SIG-M5 (cell line): Measurements from ENCODE around the gene MSI2.

ENCODE experiments used
- DNase-seq: peaks from one replicate; lab custom pipeline; 2025; lab: John Stamatoyannopoulos, UW

Gene MSI2

DNA sequence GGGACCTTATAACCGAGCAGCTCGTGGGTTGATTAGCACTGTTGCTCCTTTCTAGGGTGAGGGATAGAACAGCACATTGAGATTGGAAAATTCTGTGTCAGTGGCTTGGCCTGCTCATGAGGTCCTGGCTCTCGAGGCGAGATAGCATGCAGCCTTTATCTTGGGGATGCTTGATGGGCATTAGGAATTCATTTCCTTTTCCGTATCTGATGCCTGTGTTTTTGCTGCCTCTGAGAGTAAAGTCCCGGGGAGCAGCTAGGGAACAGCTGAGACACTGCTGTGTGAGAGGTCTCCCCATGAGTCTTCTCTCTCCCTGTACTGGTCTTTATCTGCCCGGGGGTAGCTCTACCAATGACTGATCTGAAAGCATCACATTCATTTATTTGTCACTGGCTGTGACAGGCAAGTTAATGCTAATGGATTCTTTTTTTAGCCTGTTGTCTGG is 14.5 kb downstream of the MSI2 start:
- no peak for DNase-seq

DNA sequence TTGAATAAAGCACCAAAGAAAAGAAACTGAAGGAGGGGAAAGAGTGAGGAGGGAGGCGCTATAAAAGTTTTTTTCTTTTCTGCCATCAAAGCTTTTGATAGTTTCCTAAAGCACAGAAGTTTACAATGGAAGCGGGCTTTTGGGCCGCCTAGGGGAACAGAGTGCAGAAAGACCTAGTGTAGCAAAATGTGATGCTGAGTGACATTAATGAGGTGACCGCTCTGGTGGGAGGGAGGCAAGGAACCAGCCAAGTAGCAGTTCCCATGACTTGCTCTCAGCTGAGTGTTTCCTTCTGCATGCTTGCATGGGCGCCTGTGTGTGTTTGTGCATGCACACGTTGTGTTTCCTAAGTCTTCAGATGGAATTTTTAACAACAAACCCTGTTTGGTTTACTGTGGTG is 15.5 kb downstream of the MSI2 start:
- DNase-seq = no peak

DNA sequence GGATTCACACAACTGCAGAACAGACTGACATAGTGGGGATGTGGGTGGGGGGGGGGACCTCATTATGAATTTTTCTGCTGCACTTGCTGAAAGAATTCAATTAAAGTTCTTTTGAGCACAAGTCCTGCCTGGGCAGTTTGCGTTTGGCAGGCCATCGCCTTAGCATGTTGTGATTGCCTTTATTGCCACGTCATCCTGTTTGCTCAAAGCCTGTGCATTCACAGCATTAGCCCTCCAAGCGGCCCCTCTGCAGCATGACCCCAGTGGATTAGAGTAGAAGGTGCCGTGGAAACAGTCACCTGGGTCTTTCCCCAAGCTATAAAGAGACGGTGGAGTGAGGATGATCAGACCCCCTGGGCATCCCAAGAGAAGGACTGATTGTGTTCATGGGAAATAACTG is 17.2 kb downstream of the MSI2 start:
- no peak for DNase-seq

DNA sequence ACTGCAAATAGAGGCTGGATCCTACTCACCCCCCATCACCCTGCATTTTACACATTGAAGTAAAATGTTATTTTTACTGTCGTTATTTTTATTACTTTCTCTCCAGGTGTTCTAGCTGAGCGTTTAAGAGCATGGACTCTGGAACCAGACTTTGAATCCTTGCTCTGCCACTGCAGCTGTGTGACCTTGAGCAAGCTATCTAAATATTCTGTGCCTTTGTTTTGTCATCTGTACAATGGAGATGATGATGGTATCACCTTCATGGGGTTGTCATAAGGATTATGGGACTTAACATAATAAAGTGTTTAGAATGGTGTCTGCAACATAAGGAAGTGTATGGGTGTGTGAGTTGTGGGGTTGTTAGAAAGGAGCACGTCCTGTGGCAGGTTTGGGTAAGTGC is 17.8 kb downstream of the MSI2 start:
- no peak for DNase-seq

DNA sequence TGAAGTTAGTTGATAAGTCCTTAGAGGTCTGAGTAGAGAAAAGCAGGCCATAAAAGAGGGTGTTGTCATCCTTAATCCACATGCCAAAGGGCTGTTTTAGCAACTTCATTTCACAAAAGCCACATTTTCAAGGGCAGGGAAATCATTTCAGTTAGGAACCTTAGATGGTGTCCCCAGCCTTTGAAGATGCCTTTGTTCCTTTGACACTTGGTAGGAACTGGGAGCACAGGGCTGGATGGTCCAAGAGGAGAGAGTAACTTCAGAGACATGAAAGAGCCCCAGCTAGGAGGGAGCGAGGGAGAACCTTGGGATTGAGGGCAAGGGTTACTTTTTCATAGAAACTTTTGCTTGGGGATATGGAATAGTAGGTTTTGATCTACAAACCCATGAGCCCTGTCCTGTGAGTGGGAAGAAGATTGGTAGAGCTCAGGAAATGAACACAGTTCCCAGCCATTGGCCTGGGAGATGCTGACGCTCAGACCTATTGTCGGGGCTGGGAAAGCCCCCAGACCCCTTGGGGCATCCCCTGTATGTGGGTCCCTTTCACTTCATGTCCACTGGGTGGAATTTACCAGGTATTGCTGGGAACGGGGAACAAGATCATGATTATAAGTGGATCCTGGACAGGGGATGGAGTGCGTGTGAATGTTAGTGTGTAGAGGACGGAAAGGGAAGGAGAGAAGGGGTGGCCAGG is 18.9 kb downstream of the MSI2 start:
- no peak for DNase-seq

DNA sequence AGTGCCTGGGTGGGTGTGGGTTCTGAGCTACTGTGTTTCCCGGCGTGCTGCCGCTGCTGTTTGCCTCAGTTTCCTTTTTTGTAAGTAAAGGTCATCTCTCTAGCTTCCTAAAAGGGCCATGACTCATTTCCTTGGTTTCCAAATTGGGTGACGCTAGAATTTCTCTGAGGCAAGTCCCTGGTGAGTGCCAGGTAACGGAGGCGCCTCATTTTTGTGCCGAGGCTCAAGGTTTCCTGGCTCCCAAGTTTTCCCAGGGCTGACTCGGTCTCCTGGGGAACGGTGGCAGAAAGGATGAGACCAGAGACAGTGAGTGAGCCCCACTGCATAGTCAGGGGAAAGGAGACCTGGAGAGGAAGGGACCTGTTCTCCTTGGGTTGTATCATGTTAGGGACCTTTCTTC is 20.3 kb downstream of the MSI2 start:
- no peak for DNase-seq

DNA sequence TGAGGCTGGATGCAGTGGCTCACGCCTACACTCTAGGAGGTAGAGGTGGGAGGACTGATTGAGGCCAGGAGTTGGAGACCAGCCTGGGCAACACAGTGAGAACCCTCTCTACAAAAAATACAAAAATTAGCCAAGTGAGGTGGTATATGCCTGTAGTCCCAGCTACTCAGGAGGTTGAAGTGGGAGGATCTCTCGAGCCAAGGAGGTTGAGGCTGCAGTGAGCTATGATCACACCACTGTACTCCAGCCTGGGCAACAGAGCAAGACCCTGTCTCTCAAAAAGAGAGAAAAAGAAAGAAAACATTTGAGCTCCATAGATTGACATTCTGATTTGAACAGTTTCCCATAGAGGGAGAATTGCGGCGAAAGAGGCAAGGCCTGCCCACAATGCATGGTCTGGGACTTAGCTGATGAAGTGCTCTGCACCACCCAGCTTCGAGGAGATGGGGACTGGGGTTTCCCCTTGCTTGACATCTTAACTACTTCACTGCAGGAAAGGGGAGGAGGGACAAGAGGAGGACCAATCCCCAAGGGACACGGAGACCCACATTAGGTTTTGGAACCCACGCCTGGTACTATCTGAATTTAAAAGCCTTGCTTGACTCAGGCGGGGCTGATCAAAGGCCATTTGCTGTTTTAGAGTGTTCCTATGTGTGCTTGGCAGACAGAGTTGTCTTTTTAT is 21.7 kb downstream of the MSI2 start:
- DNase-seq = no peak

DNA sequence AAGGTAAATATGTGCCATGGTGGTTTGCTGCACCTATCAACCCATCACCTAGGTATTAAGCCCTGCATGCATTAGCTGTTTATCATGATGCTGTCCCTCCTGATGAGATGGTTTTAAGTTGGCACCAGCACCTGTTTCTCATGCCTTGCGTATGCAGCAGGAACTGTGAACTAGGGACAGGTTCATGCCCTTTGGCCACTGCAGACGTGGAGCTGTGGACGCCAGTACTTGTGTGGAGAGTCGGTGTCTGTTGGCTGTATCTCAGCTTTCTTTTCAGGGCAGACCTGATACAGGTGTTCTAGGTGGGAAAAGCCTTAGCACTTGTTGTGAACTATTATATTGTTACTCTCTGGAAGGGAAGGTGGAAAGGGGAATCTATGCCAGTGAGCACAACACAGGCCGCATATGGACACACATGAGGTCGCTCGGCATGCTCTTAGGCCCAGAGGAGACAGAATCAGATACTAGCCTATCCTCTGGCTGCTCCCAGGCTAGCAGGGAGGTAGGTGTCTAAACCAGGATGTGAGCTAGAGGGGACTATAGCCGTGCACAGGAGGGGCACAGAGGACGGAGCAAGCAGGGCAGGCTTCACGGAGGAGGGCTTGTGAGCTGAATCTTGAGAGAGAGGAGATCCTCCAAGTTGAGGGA is 22.5 kb downstream of the MSI2 start:
- DNase-seq = no peak

DNA sequence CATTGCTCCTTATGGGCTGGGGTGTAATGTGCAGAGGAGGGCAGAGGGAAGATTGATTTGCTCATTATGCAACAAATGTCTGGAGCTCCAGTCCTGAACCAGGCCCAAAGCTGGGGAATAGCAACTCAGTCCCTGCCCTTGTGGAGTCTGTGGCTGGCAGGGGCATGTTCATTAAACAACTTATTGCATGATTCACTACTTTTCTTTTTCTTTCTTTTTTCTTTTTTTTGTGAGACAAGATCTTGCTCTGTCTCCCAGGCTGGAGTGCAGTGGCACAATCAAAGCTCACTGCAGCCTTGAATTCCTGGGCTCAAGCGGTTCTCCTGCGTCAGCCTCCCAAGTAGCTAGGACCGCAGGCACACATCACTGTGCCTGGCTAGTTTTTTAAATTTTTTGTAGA is 23.1 kb downstream of the MSI2 start:
- DNase-seq = no peak

DNA sequence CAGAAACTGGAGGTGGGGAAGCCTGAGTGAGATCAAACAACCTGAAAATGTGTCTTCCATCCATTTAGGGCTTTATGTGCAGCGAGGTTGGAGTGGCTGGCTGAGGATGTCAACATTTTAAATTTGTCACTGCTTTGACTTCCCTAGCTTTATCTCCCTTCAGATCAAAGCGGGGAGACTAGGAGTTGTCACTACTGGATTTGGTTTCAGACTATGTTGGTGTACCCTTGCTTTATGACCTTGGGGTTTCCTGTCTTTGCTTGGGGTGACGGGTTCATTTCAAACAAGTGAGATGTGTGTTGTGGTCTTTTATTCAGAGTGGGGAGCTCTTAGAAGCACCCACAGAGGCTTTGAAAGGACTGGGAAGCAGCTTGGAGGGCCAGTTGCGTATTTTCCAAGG is 25.6 kb downstream of the MSI2 start:
- DNase-seq = no peak

DNA sequence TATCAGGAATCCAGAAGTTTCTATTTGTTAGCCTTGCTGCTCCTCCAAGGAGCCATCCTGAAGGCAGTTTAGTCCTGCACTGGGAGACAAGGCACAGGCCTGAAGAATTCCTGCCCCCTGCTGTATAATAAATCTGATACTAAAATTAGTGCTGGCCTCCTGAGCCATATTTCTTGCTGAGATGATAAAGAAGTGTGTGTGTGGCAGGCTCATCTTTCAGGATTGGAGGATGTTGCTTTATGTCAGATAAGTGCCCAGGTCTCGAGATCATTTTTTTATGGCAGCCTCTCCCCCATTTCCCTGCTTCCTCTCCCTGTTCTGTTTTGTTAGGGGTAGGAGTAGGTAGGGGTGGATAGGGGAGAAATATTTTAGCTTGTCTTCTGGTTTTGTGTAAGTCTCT is 26.0 kb downstream of the MSI2 start:
- no peak for DNase-seq

DNA sequence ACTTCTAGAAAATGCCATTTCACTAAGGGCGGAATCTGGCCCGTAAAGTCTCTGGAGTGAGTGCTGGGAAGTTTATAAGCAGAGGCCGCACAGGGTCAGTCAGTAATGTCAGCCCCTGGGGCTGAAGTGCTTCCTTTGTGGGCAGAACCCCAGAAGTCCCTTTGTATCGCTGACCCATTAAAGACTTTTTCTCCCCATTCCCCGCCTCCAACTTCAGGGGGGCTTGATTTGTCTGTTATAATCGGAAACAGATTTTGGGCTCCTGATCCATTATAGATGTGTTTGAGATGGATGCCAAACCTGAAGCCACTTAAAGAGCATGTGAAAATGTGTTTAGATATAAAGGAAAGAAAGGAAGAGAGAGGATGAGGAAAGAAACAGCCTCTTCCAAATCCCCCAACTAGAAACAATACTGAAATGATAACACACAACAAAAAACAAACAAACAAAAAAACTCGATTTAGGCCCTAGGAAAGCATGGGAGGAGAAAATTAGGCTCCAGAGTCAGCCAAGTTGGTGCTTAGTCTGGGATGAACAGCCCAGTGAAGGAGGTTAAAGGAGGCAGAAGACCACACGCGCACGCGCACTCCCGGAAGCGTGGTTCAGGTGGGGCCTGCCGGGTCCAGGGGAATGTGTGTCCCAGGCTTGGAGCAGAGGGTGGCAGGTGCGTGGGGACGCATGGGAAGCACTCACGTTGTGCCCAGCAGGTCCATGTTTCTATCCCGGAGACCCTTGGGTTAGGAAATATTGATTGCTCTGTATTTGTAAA is 27.1 kb downstream of the MSI2 start:
- no peak for DNase-seq

DNA sequence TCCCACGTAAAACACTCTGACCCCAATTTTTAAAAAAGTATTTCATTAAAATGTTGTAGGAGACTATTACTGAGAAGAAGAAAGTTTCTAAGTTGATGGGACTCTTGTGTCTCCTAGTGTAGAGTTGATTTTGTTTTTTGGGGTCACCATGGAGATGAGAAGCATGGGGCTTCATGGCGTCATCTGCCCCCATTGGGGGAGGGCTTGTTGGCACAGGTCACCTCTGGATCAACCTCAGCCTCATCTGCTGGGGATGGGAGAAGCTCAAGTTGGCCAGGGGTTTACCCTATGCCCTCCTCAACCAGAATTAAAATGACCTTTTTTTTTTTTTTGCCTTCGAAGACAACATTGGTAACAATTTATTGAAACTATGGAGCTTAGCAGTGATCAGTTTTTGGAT is 28.3 kb downstream of the MSI2 start:
- no peak for DNase-seq

DNA sequence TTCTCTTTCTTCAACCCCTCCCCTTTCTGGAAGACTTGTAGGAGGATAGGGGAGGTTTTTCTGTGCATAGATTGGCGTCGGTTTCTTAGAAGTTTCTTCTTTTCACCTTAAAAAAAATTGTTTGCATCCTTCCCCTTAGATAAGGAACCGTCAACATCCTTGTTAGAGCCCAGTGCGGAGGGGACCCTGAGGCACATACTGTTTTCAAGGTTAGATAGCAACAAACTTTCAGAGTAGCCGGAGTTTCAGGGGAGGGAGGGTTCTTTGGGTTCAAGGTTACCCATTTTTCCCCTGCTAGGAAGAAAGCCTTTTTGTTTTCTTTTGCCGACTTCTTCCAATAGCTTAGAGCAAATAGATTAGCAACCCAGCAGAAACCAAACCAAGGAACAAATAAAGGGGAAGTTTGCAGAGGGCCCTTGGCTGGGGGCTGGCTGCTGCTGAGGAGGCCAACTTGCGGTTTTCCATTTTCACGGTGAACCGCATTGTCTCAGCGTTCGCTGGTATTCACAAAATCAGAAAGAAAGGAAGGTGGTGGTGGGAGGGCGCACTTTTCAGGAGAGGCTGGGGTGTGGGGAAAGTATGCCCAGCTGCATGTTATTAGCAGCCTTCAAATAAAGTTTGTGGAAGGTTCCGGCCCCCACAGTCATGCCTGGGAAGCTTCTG is 28.8 kb downstream of the MSI2 start:
- DNase-seq = peak; percentile 12

DNA sequence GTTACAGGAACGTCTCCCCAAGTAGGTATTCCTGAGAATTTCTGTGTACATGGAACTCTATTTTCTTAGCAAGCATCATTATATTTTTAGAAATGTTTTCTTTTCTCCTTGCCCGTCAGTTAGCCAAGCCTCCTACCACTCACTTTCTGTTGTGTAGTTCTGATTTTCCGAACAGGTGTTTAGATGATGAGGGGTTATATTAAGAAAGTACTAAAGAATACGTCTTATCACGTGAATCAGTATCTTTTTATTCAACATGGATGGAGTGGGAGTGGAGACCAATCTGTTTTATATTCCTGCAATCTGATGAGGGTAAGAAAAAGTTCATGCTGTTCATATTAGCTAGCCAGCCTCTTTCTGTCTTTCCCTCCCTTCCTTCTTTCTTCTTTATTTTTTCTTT is 29.4 kb downstream of the MSI2 start:
- no peak for DNase-seq

DNA sequence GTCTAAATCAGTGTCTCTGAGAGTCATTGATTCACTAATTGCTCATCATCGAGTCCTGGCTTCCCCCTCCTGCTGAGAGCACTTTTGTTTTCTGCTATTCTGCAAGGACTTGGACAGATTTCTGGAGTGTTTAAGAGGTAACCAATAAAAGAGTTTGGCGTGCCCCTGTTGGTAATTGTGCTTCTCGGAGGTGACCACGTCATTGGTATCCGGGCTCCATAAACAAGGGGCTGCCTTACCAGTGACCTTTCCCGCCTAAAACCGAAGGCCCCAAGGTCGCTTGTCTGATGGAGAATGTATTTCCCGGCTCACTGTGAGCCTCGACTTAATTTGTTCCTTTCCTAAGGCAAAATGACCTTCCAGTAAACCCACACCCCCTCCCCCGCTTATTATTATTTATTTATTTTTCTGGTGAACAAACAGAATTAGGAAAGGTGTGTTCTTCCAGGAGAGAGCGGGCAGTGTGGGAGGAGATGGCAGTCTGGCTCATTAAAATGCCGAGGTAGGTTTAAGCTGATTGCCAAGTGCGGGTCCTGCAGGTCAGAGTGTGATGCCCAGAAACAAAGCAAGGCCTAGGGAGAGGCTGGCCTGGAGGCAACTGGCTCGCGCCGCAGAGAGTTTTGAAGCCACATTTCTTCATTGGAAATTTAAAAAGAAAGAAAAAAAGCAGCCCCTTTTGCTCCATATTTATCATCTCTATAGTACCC is 30.2 kb downstream of the MSI2 start:
- no peak for DNase-seq

DNA sequence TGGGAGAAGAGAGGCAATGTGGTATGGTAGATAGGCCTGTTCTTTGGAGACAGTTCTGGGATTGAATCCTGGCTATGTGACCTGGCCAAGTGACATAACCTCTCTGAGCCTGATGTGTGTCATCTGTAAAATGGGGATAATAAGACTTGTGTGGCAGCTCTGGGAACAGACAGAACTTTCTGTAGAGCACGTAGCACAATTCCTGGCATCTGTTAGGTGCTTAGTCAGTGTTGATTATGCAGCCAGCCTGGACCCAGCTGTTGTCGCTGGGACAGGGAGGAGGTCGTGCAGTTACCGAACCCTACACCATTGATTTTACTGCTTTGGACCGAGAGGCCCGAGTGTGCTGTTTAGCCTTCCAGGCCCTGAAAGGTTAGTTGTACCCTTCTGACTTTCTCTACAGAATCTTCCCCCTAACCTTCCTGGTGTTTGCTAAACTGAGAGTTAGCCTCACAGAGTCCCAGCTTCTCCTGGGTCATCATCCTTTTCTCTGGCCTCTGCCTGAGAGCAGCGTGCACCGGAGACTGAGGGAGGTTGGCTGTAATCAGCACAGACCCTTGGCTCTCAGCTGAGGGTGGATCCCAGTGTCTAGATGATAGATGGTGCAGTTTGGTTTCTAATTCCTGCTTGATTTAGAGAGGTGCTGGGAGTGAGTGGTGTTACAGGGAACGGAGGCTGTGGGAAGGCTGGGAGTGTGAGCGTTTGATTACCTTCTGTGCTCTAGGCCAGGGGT is 31.9 kb downstream of the MSI2 start:
- no peak for DNase-seq

DNA sequence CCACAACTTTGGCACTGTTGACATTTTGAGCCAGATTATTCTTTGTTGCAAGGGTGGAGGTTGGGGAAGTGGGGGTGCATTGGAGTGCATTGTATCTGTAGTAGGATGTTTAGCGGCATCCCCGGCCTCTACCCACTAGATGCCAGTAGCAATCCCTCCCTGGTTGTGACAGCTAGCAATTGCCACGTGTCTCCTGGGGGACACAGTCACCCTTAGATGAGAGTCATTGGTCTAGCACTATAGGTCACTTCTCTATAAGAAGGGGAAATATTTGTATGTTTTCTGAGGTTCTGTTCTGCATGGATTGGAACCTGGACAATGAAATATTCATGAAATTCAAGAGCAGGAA is 32.4 kb downstream of the MSI2 start:
- no peak for DNase-seq

DNA sequence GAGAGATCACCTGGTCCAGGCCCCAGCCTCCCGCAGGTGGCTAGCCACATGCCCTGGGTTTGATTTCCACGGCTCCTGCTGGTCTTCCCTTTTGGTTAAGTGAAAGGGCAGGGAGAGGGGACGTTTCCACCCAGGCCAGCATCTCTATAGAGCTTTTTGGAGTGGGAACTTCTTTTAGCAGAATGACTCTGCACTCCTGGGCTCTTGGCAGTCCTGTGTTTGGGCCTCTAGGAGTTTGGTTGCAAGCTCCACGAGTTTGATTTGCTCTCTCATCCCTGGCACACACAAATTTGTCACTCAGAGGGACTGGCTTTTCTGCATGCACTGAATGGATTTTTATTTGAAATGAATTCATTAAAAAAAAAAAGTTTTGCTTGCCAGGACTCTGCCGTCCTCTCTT is 32.8 kb downstream of the MSI2 start:
- no peak for DNase-seq

DNA sequence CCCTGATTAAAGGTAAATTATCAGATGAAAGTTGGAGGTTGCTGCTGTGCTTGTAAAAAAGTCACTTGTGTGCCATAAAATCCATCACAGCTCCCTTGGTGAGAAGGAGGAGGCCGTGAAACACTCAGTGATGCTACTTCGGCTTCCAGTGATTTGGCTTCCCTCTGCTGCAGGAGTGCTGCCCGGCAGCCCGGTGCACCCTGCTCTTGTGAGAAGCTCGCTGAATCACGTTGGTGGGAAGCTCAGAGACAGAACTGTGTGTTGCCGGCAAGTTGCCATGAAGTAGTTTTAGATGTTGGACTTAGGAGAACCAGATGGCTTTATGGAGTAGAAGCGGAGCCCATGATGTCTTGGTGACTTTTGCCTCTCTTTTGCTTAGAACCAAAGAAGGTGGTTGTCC is 33.3 kb downstream of the MSI2 start:
- DNase-seq = no peak

DNA sequence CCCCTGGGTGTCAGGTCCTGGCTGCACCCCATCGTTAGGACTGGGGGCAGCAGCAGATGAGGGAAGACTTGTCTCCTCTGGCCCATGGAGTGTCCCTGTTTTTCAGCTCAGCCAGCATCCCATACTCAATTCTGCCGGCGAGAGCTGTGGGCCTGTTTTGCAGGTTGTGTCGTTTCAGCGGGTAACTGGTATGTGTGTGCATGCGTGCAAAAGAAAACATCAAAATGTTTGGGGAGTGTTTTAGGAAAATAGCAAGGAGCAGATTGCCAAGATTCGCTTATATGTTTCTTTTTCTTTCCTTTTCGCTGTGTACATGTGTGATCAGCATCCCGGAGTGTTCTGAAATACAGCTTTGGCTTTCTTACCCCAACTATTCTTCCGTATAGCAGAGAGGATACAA is 34.7 kb downstream of the MSI2 start:
- no peak for DNase-seq
